Measurements from ENCODE around the gene CD37. TPM values are rescaled to one million over a fixed set of nuclear protein-coding genes. Genes with fewer than 3 reads are reported as not detected.

CD37 gene
- total and polyA plus RNA-seq, 8 donors, result 2.2 to 30.3 (median 6.3) TPM; not detected in 2

DNA sequence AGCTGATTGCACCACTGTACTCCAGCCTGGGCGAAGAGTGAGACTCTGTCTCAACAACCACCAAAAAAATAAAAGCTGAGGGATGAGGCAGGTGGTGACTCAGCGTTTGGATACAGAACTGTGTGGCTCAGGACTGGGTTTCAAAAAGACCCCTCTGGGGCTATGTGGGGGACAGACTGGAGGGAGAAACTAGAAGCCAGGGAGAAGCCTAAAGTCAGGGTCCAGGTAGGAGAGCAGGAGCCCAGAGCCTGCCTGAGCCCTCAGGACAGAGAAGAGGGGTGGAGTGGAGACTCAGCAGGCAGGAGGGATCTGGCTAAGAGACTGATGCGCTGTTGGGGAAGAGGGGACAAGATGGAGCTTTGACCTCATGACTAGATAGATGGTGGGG is 1.8 kb upstream of the CD37 start:
- no peak for DNase-seq
- intact Hi-C loops (cut with DNase I; ENCODE audit: low total_unique reads), result no loop called here
- TF ChIP-seq POLR2AphosphoS5 (IDR thresholded peaks at IDR 0.05) (no peak), EP300 (IDR thresholded peaks at IDR 0.05) (no peak), POLR2A (IDR thresholded peaks at IDR 0.05) (no peak)
- TF ChIP-seq, protein P1, sequence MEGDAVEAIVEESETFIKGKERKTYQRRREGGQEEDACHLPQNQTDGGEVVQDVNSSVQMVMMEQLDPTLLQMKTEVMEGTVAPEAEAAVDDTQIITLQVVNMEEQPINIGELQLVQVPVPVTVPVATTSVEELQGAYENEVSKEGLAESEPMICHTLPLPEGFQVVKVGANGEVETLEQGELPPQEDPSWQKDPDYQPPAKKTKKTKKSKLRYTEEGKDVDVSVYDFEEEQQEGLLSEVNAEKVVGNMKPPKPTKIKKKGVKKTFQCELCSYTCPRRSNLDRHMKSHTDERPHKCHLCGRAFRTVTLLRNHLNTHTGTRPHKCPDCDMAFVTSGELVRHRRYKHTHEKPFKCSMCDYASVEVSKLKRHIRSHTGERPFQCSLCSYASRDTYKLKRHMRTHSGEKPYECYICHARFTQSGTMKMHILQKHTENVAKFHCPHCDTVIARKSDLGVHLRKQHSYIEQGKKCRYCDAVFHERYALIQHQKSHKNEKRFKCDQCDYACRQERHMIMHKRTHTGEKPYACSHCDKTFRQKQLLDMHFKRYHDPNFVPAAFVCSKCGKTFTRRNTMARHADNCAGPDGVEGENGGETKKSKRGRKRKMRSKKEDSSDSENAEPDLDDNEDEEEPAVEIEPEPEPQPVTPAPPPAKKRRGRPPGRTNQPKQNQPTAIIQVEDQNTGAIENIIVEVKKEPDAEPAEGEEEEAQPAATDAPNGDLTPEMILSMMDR (IDR thresholded peaks at IDR 0.05), result no peak
- peak overlapping the region in 3 of 5 donors; percentile 24 to 77 (median 77) for H3K27ac ChIP-seq
- H3K36me3 ChIP-seq, result peaks cover 0 to 27% (median 11%) of the 10 kb centered on the region in 4 donors
- H3K27me3 ChIP-seq, result no peaks in the 10 kb centered on the region
- H3K4me1 ChIP-seq, result peaks cover 7 to 45% (median 8%) of the 10 kb centered on the region in 4 donors
- no peaks in the 10 kb centered on the region for H3K9me3 ChIP-seq
- WGBS, 5 donors, result 66 to 79% (median 67%) methylated on average over 3 of the region's 3 CpGs
- H3K4me3 ChIP-seq, result no peak overlapping the region

DNA sequence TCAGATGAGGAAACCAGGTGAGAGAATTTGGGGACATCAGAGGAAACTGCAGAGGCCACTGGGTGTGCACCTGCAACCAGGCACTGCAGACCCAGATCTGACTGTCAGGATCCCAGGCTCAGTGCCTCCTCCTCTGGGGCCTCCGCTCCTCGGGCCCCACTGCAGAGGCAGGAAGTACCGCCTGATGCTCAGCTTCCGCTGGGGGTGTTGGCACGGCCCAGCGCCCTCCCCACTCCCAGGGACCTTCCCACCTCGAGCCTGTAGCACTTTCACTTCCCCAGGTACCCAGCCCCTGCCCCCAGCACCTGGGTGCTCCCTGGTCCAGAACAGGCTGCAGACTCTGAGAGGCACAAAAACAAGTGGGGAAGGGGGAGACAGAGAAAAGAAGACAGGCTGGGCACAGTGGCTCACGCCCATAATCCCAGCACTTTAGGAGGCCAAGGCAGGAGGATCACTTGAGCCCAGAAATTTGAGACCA is 1.4 kb upstream of the CD37 start:
- 51 to 59% (median 54%) methylated on average over 3 to 8 of the region's 8 CpGs for WGBS, 5 donors
- H3K9me3 ChIP-seq, result no peaks in the 10 kb centered on the region
- H3K4me1 ChIP-seq, result peaks cover 11 to 49% (median 13%) of the 10 kb centered on the region in 4 donors
- H3K4me3 ChIP-seq, result no peak overlapping the region
- H3K36me3 ChIP-seq, result peaks cover 0 to 25% (median 11%) of the 10 kb centered on the region in 4 donors
- no peaks in the 10 kb centered on the region for H3K27me3 ChIP-seq
- peak overlapping the region in 3 of 5 donors; percentile 24 to 77 (median 77) for H3K27ac ChIP-seq
- TF ChIP-seq, protein P1 (IDR thresholded peaks at IDR 0.05), result no peak
- TF ChIP-seq POLR2AphosphoS5 (IDR thresholded peaks at IDR 0.05), result peak in 1 of 3 donors; percentile 13
- no peak for TF ChIP-seq EP300 (IDR thresholded peaks at IDR 0.05)
- no peak for TF ChIP-seq POLR2A (IDR thresholded peaks at IDR 0.05)
- intact Hi-C loops (cut with DNase I; ENCODE audit: low total_unique reads), result no loop called here
- peak; percentile 29 to 60 for DNase-seq

DNA sequence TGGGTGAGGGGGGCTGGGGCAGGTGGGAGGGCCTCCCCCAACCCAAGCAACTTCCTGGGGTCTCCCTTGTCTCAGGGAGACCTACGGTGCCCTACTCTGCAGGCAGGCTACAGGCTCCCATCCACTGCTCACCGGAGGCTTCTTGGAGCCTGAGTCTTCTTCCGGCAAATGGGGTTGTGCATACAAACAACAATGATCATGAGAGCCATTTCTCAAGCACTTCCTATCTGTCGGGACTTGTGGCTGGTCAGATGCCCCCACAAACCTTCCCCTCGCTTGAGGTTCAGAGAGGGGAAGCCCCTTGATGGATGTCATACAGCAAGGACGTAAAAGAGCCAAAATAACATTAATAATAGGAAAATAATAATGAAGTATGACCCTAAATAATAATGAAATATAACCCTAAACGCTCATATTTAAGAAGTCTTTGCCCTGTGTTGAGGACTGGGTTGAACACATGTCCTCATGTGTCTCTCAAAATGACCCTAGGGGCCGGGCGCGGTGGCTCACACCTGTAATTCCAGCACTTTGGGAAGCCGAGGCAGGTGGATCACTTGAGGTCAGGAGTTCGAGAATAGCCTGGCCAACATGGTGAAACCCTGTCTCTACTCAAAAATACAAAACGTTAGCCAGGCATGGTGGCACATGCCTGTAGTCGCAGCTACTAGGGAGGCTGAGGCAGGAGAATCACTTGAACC is 727 bp downstream of the CD37 start:
- no peak for DNase-seq

DNA sequence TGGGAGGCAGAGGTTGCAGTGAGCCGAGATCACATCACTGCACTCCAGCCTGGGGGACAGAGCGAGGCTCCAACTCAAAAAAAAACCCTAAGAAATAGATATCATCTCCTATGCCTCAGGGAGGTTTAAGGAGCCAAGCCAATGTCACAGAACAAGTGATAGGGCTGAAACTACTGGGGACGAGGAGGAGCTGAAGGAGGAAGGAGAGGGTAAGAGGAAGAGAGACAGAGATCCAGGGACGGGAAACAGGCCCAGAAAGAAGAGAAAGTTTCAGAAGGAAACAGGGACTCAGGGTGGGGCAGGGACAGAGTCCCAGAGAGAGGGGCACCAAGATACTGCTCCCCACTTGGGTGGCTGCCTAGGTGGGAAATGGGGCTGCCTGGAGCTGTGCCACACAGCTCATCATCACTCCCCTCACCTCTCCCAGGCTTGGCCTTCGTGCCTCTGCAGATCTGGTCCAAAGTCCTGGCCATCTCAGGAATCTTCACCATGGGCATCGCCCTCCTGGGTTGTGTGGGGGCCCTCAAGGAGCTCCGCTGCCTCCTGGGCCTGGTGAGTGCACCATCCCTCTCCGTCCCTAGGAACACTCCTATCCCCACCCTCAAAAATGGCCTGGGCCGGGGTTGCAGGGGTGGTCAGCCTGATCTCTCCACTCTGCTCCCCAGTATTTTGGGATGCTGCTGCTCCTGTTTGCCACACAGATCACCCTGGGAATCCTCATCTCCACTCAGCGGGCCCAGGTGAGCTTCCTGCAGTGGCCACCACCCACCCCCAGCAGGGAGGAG is 1.5 kb downstream of the CD37 start:
- TF ChIP-seq, protein P1 (IDR thresholded peaks at IDR 0.05), result no peak
- TF ChIP-seq POLR2AphosphoS5 (IDR thresholded peaks at IDR 0.05), result no peak
- TF ChIP-seq EP300 (IDR thresholded peaks at IDR 0.05), result no peak
- no peak for TF ChIP-seq POLR2A (IDR thresholded peaks at IDR 0.05)
- Histone ChIP-seq H3K4me1 (peaks cover 34 to 74% (median 36%) of the 10 kb centered on the region in 4 donors), H3K4me3 (peak overlapping the region in 1 of 4 donors; percentile 43), H3K27ac (no peak overlapping the region), H3K27me3 (no peaks in the 10 kb centered on the region), H3K9me3 (no peaks in the 10 kb centered on the region), H3K36me3 (peaks cover under 1 to 13% (median 11%) of the 10 kb centered on the region in 4 donors)
- 87 to 94% (median 90%) methylated on average over 9 to 10 of the region's 10 CpGs for WGBS, 5 donors
- no peak for DNase-seq
- intact Hi-C loops (cut with DNase I; ENCODE audit: low total_unique reads), result no loop called here

More for the DNA sequence above, 727 bp downstream of the CD37 start:
- 71 to 86% (median 84%) methylated on average over 13 to 14 of the region's 14 CpGs for WGBS, 5 donors
- Histone ChIP-seq H3K27ac (peak overlapping the region in 4 of 5 donors; percentile 51 to 77 (median 69)), H3K36me3 (peaks cover 0 to 9% (median 8%) of the 10 kb centered on the region in 4 donors), H3K4me3 (peak overlapping the region; percentile 24 to 47 (median 42)), H3K9me3 (no peaks in the 10 kb centered on the region), H3K4me1 (peaks cover 31 to 70% (median 33%) of the 10 kb centered on the region in 4 donors), H3K27me3 (no peaks in the 10 kb centered on the region)
- intact Hi-C loops (cut with DNase I; ENCODE audit: low total_unique reads), result no loop called here
- TF ChIP-seq POLR2AphosphoS5 (IDR thresholded peaks at IDR 0.05) (no peak), POLR2A (IDR thresholded peaks at IDR 0.05) (no peak), EP300 (IDR thresholded peaks at IDR 0.05) (no peak)
- TF ChIP-seq, protein P1 (IDR thresholded peaks at IDR 0.05), result no peak
